Ascending aorta (tissue), 2 donors: ENCODE data around the gene DDAH1. TPM values are rescaled to one million over a fixed set of nuclear protein-coding genes. Genes with fewer than 3 reads are reported as not detected.

ENCODE experiments used
- DNase-seq, 2 donors: peaks; one replicate each; pipeline ENCODE4 v3.0.0-alpha.2; 2019; ENCODE audit warnings: low spot score in 2 of 2
- H3K27ac ChIP-seq, 2 donors: fragments of 200-600 bp; sonication (generic); one replicate each; pipeline ENCODE4 v1.5.1; 2016 to 2017; ENCODE audit warnings: mild to moderate bottlenecking in 1 of 2
- H3K27me3 ChIP-seq: fragments of 200-600 bp; sonication (generic); one replicate; pipeline ENCODE4 v1.5.1; 2017
- H3K36me3 ChIP-seq, 2 donors: fragments of 200-600 bp; sonication (generic); one replicate each; pipeline ENCODE4 v1.5.1; 2016
- H3K4me1 ChIP-seq, 2 donors: fragments of 200-600 bp; sonication (generic); one replicate each; pipeline ENCODE4 v1.5.1; 2016 to 2017; ENCODE audit warnings: mild to moderate bottlenecking in 1 of 2
- H3K4me3 ChIP-seq, 2 donors: fragments of 200-600 bp; sonication (generic); one replicate each; pipeline ENCODE4 v1.5.1; 2016 to 2017; ENCODE audit warnings: mild to moderate bottlenecking in 1 of 2
- H3K9me3 ChIP-seq, 2 donors: fragments of 200-600 bp; sonication (generic); one replicate each; pipeline ENCODE4 v1.5.1; 2016
- CTCF ChIP-seq, 3 experiments: fragments of 200-600 bp in 2 of 3; fragments of 450-650 bp in 1 of 3; sonication (generic) in 2 of 3; IDR thresholded peaks; one replicate each; pipeline ENCODE4 v1.5.1; 2016 to 2019; ENCODE audit warnings: antibody characterized with exemption in 3 of 3, mild to moderate bottlenecking in 1 of 3, moderate library complexity in 1 of 3
- intact Hi-C: fragments of 100-400 bp; cut with DNase I; formaldehyde crosslinking; loops from one replicate; pipeline ENCODE4 v1.15.1; 2023
- total RNA-seq: library from RNA; depleted of rRNA; stranded (reverse); fragments of >200 nt; gene quantifications from one replicate; pipeline ENCODE4 v1.1.0, GENCODE V29; 2016

Gene DDAH1
- total RNA-seq, 1 donor from 2014 or later: 8.5 TPM

DNA sequence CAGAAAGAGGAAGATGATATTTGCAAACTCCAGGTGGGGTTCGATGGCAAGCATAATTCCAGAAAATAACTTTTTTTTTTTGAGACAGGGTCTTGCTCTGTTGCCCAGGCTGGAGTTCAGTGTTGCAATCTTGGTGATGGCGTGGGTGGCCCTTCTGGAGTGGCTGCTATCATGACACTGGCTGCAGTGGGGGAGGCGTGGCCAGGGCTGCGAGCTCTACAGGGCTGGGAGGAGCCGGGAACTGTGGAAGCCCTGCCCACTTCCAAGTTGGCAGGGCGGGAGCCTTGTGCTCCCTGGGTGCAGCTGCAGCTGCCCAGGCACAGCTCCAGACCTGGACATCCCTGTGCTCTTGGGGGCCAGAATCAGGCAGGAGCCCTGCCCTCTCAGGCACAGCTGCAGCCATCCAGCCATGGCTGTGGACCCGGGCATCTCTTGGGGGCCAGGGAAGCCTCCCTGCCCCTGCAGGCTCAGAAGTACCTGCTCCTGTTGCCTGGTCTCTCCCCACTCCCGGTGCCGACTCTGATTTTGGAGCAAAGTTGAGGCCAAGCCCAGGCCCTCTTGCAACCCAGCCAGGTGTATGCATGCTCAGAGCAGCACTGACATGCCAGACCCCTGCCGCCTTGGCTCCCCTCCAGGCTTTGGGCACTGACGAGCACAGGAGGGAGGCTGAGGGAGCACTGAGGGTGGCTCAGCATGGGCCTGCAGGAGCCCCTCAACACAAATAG, 181.3 kb downstream of the DDAH1 start:
- intact Hi-C loops: no loop called here
- Histone ChIP-seq H3K9me3 (no peaks in the 10 kb centered on the region), H3K36me3 (no peaks in the 10 kb centered on the region), H3K27ac (no peak overlapping the region), H3K4me3 (no peak overlapping the region), H3K27me3 (no peaks in the 10 kb centered on the region), H3K4me1 (no peaks in the 10 kb centered on the region)
- no peak for DNase-seq
- TF ChIP-seq CTCF (IDR thresholded peaks at IDR 0.05): no peak

GRCh38 chr1:85282424-85282823, 182.5 kb downstream of the DDAH1 start:
- no peak for TF ChIP-seq CTCF (IDR thresholded peaks at IDR 0.05)
- H3K9me3 ChIP-seq: no peaks in the 10 kb centered on the region
- intact Hi-C loops: no loop called here
- no peaks in the 10 kb centered on the region for H3K27me3 ChIP-seq
- no peaks in the 10 kb centered on the region for H3K4me1 ChIP-seq
- no peaks in the 10 kb centered on the region for H3K36me3 ChIP-seq
- H3K4me3 ChIP-seq: no peak overlapping the region
- DNase-seq: no peak
- no peak overlapping the region for H3K27ac ChIP-seq

DNA sequence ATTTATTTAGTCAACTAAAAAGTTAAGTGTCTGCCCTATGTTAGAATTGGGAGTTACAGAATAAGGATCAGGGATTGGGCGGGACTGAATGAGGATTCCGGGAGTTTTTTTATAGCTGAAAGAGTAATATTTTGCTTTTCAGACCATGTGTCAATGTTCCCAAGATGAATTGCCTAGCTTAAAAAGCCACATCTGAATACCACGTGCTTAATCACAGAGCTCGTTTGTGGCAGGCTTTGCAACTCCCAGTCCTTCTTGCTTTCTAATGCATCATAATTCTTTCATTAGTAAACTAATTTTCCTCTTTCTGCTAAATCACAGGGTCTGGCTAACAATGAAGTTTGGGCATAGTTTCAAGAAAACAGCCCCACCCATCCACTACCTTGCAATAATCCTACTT, 184.3 kb downstream of the DDAH1 start:
- Histone ChIP-seq H3K27me3 (no peaks in the 10 kb centered on the region), H3K4me1 (peaks cover 0 to 3% of the 10 kb centered on the region in 2 donors), H3K36me3 (no peaks in the 10 kb centered on the region), H3K27ac (peak overlapping the region in 1 of 2 donors; percentile 70), H3K9me3 (no peaks in the 10 kb centered on the region), H3K4me3 (no peak overlapping the region)
- no peak for DNase-seq
- TF ChIP-seq CTCF (IDR thresholded peaks at IDR 0.05): no peak
- intact Hi-C loops: loop anchor here (1.0 kb wide), 1 partner anchor 17 kb away; no protein-coding TSS in a partner anchor

DNA sequence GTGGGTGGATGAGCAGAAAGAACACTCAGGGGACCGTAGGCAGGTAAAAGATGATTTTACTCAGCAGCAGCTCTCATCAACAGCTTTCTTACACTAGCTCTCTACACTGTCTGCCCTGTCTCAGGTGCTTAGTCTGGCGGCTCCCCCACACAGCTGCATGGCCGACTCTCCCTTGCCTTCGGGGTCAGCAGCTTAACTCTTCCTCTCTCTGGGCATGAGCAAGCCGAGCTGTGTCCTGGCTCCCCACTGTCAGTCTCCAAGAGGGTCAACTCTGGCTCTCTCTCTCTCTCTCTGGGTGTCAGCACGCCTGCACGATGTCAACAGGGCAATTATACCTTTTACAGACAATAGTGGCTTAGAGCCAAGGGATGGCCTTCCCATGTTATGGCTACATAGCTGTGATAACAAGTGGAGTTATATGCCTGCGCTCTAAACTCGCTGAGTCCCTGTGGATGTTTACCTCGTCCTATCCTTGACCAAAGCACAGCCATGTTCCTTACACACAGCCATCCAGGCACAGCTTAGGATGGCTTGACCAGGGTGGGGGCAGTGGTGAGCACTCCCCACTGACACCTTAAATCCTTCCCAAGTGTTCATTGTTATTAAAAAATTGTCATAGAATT, 185.4 kb downstream of the DDAH1 start:
- H3K9me3 ChIP-seq: no peaks in the 10 kb centered on the region
- no peak for TF ChIP-seq CTCF (IDR thresholded peaks at IDR 0.05)
- H3K4me3 ChIP-seq: no peak overlapping the region
- H3K27ac ChIP-seq: peak overlapping the region; percentile 62 to 70
- no peaks in the 10 kb centered on the region for H3K36me3 ChIP-seq
- H3K27me3 ChIP-seq: no peaks in the 10 kb centered on the region
- intact Hi-C loops: loop anchor here (1.0 to 10.0 kb wide), 4 partner anchors 18 to 1635 kb away; partner anchors contain the start of genes GNG5, HS2ST1, SELENOF and SPATA1
- peaks cover 3 to 7% of the 10 kb centered on the region in 2 donors for H3K4me1 ChIP-seq
- DNase-seq: no peak

DNA sequence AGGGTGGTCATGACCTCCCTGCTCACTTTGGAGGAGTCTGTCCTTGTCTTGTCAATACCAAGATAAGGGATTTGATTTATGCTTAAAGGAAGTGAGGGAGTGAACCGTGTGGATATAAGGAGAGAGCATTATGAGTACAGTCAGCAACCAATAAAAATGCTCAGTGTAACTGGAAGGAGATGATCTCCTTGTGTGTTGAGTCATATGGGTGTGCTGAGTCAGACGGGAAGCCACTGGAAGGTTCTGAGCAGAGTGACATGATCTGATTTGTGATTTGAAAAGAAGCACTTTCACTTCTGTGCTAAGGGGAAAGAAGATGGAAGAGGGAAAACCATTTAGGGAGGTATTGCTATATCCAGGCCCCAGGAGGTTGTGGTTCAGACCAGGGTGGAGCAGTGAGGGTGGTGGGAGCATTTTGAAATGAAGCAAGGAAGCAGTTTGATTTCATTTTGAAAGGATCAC, 186.1 kb downstream of the DDAH1 start:
- intact Hi-C loops: loop anchor here (5.0 to 10.0 kb wide), 3 partner anchors 774 to 1636 kb away; partner anchors contain the start of genes GNG5, HS2ST1, SELENOF and SPATA1
- no peaks in the 10 kb centered on the region for H3K36me3 ChIP-seq
- peaks cover 8 to 13% of the 10 kb centered on the region in 2 donors for H3K4me1 ChIP-seq
- no peak for TF ChIP-seq CTCF (IDR thresholded peaks at IDR 0.05)
- H3K4me3 ChIP-seq: no peak overlapping the region
- H3K27ac ChIP-seq: peak overlapping the region; percentile 62 to 70
- no peaks in the 10 kb centered on the region for H3K9me3 ChIP-seq
- DNase-seq: peak in 1 of 2 donors; percentile 71
- H3K27me3 ChIP-seq: no peaks in the 10 kb centered on the region
